ENCODE data around the gene BAZ1B.

DNA sequence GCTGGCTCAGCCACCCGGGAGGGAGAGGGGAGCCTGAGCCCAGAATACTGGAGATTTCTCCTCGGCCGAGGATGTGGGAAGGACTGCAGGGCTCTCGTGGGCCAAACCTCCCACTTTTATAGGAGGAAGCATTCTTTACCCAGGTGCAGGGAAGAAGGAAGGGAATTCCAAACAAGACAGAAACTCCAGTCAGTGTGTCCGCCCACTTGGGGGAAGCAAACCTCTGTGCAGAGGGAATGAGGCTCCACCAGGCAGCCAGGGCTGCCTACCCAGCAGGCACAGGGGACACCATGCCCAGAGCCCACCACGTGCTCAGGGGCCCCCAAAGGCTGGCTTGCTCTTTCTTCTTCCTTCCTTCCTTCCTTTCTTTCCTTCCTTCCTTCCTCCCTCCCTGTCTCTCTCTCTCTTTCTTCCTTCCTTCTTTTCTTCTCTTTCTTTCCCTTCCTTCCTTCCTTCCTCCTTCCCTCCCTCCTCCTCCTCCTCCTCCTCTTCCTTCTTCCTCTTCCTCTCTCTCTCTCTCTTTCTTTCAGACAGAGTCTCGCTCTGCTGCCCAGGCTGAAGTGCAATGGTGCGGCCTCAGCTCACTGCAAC is 103.9 kb downstream of the BAZ1B start:
- no peak for TF ChIP-seq POLR2AphosphoS5 (IDR thresholded peaks at IDR 0.05)
- TF ChIP-seq CTCF (IDR thresholded peaks at IDR 0.05; ENCODE audit: poor library complexity, severe bottlenecking) = no peak
- TF ChIP-seq, protein P1, sequence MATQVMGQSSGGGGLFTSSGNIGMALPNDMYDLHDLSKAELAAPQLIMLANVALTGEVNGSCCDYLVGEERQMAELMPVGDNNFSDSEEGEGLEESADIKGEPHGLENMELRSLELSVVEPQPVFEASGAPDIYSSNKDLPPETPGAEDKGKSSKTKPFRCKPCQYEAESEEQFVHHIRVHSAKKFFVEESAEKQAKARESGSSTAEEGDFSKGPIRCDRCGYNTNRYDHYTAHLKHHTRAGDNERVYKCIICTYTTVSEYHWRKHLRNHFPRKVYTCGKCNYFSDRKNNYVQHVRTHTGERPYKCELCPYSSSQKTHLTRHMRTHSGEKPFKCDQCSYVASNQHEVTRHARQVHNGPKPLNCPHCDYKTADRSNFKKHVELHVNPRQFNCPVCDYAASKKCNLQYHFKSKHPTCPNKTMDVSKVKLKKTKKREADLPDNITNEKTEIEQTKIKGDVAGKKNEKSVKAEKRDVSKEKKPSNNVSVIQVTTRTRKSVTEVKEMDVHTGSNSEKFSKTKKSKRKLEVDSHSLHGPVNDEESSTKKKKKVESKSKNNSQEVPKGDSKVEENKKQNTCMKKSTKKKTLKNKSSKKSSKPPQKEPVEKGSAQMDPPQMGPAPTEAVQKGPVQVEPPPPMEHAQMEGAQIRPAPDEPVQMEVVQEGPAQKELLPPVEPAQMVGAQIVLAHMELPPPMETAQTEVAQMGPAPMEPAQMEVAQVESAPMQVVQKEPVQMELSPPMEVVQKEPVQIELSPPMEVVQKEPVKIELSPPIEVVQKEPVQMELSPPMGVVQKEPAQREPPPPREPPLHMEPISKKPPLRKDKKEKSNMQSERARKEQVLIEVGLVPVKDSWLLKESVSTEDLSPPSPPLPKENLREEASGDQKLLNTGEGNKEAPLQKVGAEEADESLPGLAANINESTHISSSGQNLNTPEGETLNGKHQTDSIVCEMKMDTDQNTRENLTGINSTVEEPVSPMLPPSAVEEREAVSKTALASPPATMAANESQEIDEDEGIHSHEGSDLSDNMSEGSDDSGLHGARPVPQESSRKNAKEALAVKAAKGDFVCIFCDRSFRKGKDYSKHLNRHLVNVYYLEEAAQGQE (IDR thresholded peaks at IDR 0.05; ENCODE audit: borderline replicate concordance) = no peak
- no peak for TF ChIP-seq RAD21 (conservative IDR thresholded peaks at IDR 0.05)
- TF ChIP-seq EZH2 (IDR thresholded peaks at IDR 0.05; ENCODE audit: borderline replicate concordance, insufficient read depth, low read length, poor library complexity, severe bottlenecking) = no peak
- TF ChIP-seq EP300 (conservative IDR thresholded peaks at IDR 0.05; ENCODE audit: poor library complexity, severe bottlenecking) = no peak
